MM.1S (cell line): ENCODE results near the gene AGPAT1.

ENCODE experiments used
- EZH2 ChIP-seq: fragments of 300-600 bp; sonication (generic); optimal IDR thresholded peaks from 2 replicates; pipeline ENCODE3; 2017; ENCODE audit warnings: low read depth, mild to moderate bottlenecking, antibody characterized with exemption, low read length, mixed read lengths
- EZH2phosphoT487 ChIP-seq: fragments of 300-600 bp; sonication (generic); IDR thresholded peaks from 2 replicates; pipeline ENCODE4 v1.6.1; 2018; ENCODE audit warnings: antibody characterized with exemption, low read length
- TF ChIP-seq, protein P1 (sequence below): fragments of 300-600 bp; sonication (generic); IDR thresholded peaks from 2 replicates; pipeline ENCODE4 v1.5.1; 2016; ENCODE audit warnings: antibody characterized with exemption, low read length, mixed read lengths

- TF ChIP-seq, protein P1, sequence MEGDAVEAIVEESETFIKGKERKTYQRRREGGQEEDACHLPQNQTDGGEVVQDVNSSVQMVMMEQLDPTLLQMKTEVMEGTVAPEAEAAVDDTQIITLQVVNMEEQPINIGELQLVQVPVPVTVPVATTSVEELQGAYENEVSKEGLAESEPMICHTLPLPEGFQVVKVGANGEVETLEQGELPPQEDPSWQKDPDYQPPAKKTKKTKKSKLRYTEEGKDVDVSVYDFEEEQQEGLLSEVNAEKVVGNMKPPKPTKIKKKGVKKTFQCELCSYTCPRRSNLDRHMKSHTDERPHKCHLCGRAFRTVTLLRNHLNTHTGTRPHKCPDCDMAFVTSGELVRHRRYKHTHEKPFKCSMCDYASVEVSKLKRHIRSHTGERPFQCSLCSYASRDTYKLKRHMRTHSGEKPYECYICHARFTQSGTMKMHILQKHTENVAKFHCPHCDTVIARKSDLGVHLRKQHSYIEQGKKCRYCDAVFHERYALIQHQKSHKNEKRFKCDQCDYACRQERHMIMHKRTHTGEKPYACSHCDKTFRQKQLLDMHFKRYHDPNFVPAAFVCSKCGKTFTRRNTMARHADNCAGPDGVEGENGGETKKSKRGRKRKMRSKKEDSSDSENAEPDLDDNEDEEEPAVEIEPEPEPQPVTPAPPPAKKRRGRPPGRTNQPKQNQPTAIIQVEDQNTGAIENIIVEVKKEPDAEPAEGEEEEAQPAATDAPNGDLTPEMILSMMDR, result no peak
- TF ChIP-seq EZH2 (no peak), EZH2phosphoT487 (no peak)
Observed at GRCh38 chr6:32213649-32214048, 37.8 kb upstream of the AGPAT1 start.
